ENCODE data around the gene EXD3.

Gene EXD3

GRCh38 chr9:137441935-137442321 is 19.0 kb upstream of the EXD3 start:
- no peak overlapping the region for H3K4me3 ChIP-seq (ENCODE audit: low read depth, low read length)
- TF ChIP-seq, protein P1, sequence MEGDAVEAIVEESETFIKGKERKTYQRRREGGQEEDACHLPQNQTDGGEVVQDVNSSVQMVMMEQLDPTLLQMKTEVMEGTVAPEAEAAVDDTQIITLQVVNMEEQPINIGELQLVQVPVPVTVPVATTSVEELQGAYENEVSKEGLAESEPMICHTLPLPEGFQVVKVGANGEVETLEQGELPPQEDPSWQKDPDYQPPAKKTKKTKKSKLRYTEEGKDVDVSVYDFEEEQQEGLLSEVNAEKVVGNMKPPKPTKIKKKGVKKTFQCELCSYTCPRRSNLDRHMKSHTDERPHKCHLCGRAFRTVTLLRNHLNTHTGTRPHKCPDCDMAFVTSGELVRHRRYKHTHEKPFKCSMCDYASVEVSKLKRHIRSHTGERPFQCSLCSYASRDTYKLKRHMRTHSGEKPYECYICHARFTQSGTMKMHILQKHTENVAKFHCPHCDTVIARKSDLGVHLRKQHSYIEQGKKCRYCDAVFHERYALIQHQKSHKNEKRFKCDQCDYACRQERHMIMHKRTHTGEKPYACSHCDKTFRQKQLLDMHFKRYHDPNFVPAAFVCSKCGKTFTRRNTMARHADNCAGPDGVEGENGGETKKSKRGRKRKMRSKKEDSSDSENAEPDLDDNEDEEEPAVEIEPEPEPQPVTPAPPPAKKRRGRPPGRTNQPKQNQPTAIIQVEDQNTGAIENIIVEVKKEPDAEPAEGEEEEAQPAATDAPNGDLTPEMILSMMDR (IDR thresholded peaks at IDR 0.05; ENCODE audit: low read depth, low read length, missing control alignments), result no peak
- no peak for DNase-seq (ENCODE audit: low read depth)

DNA sequence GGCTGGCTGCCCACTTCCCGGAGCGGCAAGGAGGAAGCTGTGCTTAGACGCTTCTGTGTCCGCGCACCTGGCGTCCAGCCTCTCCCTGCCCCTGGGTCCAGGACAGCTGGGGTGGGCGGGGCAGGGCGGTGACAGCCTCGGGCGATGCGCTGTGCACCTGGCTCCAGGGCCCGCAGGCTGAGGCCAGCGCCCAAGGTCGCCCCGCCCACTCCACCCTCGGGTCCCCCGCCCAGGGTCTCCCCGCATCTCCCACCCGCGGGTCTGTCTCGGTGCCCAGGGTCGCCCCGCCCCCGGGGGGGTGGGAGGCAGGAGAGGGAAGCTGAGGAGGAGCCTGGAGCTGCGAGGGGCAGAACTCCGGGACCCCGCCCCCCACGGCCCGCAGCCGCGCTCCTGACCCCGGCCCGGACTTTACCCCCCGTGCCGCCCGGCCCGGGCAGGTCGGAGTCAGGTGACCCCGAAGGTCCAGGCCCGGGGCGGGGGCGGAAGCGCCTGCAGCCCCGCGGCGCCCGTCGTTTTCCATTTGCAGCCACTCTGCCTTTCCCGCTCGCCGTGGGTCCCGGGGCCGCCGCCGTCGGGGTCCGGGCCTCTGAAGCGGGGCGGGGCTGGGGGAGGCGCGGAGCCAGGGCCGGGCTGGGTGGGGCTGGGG is 18.4 kb upstream of the EXD3 start, which contains the start of gene ENTPD8:
Gene ENTPD8, minus strand, starts transcription at position 69 of the 646 bp plus-strand sequence. CDS start 3,072 bp downstream, outside the sequence.
- TF ChIP-seq, protein P1 (IDR thresholded peaks at IDR 0.05; ENCODE audit: low read depth, low read length, missing control alignments), result no peak
- no peak within 1 kb of the TSS for H3K4me3 ChIP-seq (ENCODE audit: low read depth, low read length)
- no peak for DNase-seq (ENCODE audit: low read depth)

GRCh38 chr9:137439158-137439714 is 16.3 kb upstream of the EXD3 start:
- DNase-seq (ENCODE audit: low read depth), result no peak
- H3K4me3 ChIP-seq (ENCODE audit: low read depth, low read length), result no peak overlapping the region
- TF ChIP-seq, protein P1 (IDR thresholded peaks at IDR 0.05; ENCODE audit: low read depth, low read length, missing control alignments), result no peak

DNA sequence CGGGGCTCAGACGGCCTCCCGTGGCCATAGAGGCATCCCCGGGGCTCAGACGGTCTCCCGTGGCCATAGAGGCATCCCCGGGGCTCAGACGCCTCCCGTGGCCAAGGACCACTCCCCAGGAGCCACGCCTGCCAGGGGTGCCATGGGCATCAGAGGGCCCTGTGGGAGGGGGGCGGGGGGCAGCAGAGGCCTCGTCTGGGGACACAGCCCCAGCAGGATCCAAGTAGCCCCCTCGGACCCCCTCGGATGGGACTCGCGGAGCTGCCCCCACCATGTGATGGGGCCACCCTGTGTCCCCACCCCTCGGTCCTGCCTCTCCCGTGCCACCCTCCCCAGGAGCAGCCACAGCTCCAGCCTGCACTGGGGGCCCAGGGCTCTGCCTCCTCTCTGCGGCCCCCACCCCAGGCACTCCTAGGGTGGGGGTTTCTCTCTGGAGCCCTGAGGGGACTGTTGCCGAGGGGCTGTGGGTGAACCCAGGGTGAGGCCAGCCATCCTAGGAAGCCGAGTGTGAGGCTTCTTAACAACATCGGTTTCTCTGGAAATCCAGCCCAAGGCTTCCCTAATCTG is 15.7 kb upstream of the EXD3 start:
- TF ChIP-seq, protein P1 (IDR thresholded peaks at IDR 0.05; ENCODE audit: low read depth, low read length, missing control alignments), result no peak
- no peak for DNase-seq (ENCODE audit: low read depth)

GRCh38 chr9:137437691-137438590 is 15.0 kb upstream of the EXD3 start:
- H3K4me3 ChIP-seq (ENCODE audit: low read depth, low read length), result no peak overlapping the region
- TF ChIP-seq, protein P1 (IDR thresholded peaks at IDR 0.05; ENCODE audit: low read depth, low read length, missing control alignments), result no peak
- no peak for DNase-seq (ENCODE audit: low read depth)

More for the DNA sequence above, 15.7 kb upstream of the EXD3 start:
- no peak overlapping the region for H3K4me3 ChIP-seq (ENCODE audit: low read depth, low read length)

DNA sequence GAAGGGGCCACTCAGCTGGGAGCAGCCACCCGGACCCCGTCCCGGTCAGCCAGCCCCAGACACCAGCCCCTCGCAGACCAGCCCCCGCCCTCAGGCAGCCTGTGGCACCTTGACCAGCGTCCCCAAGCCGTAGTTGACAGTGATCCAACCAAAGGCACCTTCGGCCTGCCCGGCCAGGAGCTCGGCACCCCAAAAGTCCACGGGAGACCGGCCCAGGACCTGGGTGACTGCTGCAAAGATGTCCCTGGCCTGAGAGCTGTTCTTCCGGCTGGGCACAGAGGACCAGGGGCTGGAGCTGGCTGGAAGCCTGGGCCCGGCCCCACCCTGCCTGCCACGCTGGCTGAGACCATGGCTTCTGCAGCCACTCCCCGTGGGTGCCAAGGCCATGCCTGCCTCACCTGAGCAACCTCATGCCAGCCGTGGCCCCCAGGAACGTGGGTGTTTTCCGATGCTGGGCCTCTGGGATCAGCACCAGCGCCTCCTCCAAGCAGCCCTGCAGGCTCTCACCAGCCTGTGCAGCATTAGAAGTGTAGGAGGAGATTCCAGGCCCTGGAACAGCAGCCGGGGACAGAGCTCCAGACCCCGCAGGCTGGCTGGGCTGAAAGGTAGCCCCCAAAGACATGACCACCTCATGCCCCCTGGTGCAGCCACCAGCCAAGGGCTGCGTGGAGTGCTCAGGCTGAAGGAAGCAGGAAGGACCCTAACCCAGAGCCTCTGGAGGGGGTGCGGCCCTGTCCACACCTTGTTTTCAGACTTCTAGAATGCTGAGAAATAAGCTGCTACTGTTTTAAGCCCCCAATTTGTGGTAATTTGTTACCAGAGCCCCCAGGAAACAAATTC is 14.0 kb upstream of the EXD3 start:
- DNase-seq (ENCODE audit: low read depth), result no peak
- TF ChIP-seq, protein P1 (IDR thresholded peaks at IDR 0.05; ENCODE audit: low read depth, low read length, missing control alignments), result no peak
- no peak overlapping the region for H3K4me3 ChIP-seq (ENCODE audit: low read depth, low read length)
